GF-D8 (cell line): ENCODE results near the gene POLR1C.
"Not testable (repeated sequence)": the region's sequence is repeated elsewhere in the genome, so short reads cannot be mapped to it uniquely, and the experiment has no call there.

Experiments used
- DNase-seq: peaks from one replicate; lab custom pipeline; 2025; lab: John Stamatoyannopoulos, UW

Gene POLR1C, protein sequence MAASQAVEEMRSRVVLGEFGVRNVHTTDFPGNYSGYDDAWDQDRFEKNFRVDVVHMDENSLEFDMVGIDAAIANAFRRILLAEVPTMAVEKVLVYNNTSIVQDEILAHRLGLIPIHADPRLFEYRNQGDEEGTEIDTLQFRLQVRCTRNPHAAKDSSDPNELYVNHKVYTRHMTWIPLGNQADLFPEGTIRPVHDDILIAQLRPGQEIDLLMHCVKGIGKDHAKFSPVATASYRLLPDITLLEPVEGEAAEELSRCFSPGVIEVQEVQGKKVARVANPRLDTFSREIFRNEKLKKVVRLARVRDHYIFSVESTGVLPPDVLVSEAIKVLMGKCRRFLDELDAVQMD

DNA sequence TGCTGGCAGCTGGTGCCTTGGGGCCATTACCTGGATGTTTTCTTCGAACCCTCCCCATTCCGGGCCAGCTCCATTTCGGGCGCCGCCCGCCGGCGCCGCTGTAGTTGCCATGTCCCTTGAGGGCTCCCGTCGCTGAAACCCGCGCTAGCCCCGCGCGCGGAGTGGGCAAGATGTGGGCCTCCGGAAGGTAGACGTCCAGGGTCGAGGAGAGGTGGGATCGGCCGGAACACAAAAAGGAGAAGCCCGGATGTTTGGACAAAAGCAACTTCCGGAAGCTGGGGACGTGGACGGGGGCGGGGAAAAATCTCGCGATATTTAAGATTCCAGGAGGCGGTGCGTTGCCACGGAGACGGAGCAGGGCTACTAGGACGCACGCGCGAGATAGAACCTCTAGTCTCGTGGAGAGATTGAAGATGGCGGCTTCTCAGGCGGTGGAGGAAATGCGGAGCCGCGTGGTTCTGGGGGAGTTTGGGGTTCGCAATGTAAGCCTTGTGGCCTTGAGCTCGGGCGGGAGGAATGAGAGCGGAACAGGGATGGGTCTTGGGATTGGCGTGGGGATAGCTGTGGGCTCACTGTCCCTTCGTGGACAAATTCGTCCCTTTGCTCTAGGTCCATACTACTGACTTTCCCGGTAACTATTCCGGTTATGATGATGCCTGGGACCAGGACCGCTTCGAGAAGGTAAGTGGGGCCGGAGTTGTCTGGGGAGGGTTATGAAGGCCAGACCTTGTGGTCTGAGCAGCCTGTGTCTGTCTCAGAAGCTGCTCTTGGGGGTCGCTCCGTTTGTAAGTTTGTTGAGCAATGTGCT lies at the start of gene POLR1C, which contains the start of gene YIPF3:
Gene POLR1C (plus strand): TSS at position 393 of the 808 bp plus-strand sequence. CDS start 21 bp downstream, at position 414.
Gene YIPF3 (minus strand): TSS at position 230 of the 808 bp plus-strand sequence. CDS start 119 bp downstream, at position 111.
- peak; percentile 91 for DNase-seq

DNA sequence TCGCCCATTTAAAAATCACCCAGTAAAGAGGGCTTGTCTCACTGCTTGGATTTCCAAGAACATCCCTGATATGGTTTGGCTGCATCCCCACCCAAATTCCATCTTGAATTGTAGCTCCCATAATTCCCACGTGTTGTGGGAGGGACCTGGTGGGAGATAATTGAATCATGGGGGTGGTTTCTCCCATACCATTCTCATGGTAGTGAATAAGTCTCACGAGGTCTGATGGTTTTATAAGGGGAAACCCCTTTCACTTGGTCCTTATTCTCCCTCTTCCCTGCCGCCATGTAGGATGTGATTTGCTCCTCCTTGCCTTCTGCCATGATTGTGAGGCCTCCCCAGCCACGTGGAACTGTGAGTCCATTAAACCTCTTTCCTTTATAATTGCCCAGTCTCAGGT lies 49.6 kb upstream of the POLR1C start:
- not testable (repeated sequence) for DNase-seq

DNA sequence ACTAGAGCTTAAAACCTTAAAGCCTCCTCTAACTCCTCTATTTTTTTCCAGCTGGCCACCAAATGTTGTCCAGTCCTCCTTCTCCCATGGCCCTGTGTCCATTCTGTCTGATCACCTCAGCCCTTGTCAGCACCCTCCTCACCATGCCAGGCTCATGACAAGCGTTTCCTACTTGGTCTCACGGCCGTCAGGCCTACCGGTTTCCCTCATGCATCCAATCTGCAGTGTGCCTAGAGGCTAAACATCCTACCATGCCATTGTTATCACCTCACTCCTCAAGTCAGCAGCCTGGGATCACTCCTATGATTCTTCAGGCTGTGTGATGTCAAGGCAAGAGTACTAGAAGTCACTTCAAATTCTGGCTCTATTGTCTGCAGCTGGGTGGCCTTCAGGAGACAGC lies 49.1 kb upstream of the POLR1C start:
- no peak for DNase-seq

DNA sequence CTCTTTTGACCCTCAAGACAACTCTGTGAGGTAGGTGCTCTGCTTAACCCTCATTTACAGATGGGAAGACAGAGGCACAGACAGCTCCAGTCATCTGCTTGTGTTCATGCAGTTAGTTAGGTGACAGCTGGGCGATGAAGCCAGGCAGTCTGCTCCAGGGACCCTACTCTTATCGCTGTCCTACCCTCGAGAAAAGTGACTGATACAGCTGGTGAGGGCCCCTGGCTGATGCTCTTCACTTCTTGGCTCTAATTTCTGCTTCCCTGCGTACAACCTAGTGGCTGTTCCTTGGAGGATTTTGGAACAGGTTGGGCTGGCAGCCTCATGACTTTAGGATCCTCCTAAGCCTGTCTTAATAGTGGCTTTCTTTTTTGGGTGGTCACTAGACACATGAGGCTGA lies 48.6 kb upstream of the POLR1C start:
- DNase-seq, result no peak

DNA sequence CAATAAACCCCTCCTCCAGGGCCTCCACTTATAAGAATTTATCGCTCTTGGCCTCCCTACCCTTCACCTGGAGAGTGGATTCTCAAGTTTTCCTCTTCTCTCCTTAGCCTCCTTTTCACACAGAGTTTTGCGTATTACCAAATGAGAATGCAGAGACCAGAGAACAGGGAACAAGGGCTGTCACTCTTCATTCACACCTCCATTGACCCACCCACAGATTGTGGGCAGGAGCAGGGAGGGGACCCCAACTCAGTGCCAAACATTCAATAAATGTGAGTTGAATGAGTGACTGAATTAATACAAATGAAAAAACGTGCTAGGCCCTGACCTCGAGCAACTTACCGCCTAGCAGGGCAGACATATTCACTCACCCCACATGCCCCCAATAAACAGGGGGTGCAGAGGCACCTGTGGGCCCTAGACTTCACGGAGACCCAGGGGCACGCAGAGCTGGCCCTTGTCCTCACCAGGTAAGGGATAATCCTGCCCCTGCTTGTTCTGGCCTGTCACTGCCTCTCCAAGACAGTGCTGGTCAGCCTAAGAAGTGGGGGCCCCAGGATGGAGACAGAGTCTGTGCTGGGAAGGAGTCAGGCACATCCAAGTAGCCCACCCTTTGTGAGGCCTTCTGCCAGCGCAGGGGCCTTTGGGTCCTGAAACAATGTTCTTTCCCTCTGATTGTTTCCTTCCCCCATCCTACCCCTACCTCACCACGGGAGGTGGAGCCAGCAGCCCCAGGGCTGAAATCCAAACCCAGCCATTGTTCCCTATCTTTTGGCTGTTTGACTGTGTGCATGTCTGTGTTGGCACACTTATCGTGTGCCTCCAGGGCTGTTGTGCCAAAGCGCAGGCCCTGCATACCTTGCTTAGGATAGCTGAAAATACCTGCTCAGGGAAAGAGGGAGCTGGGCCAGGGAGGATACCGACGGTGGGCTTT lies 47.9 kb upstream of the POLR1C start:
- no peak for DNase-seq

DNA sequence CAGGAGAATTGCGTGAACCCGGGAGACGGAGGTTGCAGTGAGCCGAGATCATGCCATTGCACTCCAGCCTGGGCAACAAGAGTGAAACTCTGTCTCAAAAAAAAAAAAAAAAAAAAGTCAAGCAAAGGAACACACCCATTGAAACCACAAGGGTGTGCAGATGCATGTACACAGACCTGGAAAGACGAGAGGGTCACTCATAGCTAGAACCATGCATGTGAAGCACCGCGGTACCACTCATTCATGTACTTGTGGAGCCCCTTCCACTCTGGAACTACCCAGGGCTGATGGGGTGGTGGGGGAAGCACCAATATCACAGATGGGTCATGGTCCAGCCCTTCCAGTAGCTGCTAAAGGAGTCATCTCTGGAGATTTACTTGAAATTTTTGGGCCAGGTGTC lies 46.9 kb upstream of the POLR1C start:
- DNase-seq, result no peak

DNA sequence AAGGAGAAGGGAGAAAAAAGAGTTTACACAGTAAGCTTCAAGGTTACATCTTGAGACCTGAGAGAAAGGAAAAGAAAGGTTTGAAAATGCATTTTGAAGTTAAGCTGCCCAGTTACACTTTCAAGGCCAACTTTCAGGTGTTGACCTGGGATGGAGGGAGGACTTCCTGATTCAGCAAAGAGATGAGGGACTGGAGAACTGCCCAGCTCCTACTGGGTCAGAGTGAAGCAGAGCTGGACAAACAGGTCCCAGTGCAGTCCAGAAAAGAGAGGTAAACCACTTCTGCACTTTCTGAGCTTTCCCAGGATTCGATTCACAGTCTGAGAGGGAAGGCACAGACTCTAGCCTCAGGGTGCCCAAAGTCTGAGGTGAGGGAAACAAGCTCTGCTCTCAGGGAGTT lies 45.5 kb upstream of the POLR1C start:
- no peak for DNase-seq

DNA sequence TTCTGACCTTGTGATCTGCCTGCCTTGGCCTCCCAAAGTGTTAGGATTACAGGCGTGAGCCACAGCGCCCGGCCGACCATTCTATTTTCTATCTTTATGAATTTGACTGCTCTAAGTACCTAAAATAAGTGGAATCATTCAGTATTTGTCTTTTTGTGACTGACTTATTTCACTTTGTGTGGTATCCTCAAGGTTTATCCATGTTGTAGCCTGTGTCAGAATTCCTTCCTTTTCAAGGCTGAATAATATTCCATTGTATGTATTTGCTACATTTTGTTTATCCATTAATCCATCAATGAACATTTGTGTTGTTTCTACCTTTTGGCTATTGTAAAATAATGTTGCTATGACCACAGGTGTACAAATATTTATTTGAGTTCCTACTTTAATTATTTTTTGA lies 44.4 kb upstream of the POLR1C start:
- no peak for DNase-seq

DNA sequence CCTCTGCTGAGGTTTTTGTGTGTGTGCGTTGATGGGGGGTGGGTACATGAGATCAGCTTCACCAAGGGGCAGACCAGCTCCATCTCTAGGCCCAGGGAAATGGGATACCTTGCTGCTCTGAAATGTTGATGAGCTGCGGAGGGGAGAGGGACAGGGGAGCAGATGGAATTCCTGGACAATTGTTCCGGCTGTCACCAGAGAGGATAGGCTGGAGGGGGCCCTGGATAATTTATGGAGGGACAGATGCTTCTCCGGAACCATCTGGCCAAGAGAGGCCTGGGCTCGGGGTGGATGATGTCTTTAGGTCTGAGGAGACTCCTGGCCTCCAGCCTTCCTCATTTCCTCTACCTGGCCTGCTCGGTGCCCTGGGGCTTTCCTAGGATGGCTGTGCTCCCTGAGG lies 41.4 kb upstream of the POLR1C start:
- no peak for DNase-seq

DNA sequence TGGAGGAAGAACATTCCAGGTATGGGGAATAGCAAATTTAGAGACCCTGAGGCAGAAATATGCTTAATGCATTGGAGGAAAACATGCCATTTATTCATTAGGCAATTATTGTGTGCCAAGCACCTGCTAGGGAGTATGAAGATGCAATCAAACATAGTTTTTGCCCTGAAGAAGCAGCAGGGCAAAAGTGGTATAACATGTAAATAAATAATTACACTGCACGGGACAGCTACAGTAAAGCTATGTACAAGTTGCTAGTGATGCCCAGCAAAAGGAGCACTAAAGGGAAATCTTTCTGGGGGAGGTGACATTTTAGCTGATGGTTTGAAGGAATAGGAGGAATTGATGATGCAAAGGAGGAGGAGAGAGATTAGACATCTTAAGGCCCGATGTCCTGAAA lies 40.1 kb upstream of the POLR1C start:
- no peak for DNase-seq

DNA sequence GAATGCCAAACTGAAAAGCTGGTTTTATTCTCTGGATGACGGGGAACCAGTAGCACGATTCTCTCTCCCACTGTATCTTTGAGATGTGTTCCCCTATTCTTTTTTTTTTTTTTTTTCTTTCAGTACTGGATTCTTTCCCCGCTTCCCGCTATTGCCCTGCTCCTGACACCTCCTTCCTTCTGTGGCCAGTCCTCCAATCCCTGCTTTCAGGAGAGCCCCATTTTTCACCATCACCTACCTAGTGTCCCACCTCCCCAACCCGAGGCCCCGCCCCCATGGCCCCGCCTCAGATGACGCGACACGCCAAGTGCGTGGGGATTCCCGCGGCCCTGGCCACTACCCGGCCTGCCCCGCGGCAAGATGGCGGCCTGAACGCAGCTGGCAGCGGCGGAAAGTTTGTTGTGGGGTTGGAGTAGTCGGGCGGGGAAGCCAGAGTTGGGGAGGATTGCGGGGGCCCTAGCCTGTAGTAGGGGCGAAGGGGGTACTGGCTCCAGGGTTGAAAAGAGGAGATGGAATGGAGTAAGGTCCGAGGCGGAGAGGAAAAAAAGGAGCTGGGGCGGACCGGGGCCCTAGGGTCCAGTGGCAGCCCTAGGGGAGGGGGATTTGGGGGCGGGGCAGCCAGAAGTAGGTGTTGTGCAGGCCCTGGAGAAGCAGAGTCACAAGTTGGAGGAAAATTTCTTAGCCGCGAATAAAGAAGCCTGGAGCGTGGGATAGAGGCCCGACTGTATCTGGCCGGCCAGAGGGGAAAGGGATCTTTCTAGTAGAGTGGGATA lies 39.5 kb upstream of the POLR1C start, which contains the start of gene TJAP1:
Gene TJAP1 (plus strand): TSS at position 336 of the 773 bp plus-strand sequence. CDS start 21,432 bp downstream, outside the sequence.
- DNase-seq, result peak; percentile 25

DNA sequence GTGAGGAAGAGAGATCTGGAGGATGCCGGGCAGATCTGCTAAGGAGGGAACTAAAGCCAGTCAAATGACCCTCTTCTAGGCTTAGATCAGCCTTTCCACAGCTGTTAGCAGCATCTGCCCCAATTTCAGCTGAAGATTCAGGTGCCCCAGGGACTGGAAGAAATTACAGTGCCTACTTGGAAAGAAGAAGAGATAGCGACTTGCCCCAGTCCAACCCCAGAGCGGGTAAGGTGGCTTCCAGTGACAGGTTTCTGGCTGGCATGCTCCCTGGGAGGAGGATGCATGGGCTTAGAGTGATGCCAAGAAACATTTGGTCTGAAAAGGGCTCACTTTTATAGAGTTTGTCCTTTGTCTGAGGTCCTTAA lies 38.9 kb upstream of the POLR1C start:
- DNase-seq, result no peak

DNA sequence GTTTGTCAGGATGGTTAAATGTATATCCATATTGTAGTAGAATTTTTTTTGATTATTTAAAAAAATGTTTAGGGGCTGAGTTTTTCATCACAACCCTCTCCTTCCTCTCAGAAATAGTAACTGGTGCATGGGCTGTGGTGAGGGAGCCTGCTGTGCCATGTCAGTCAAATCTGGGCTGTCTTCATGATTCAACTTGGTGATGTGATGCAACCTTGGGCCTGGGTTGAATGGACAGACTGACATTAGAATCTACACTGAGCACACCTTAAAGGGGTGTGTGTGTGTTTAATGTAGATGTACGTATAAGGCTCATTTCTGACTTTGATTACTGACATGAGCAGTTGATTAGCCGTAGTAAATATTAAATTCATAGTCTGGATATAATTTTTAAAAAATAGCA lies 35.8 kb upstream of the POLR1C start:
- no peak for DNase-seq

DNA sequence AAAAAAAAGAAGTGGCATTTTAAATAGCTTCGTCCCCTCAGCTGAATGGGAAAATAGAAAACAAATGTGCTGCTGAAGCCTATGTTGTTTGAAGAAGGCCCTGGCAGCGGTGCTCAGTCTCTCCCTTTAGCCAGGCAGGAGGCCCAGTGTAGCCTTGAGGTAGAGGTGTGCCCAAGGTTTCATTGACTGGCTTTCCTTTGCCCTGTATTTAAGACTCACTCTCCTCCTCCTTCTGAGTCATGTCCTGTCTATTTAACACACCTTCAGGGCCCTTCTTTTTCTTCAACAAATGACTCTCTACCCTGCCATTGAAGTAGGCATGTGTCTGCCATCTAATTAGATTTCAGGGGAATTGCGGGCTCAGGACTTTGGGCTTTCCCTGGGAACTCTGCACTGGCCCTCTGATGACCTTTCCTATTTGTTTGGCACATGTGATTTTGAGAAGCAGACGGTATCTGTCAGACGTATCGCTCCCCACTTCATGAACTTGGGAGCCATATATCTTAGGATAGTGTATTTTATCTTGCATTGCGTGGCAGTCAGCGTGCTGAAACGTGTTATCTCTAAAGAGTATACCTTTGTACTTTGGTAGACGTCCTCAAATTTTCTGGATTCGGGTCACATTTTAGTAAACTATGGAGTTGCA lies 35.2 kb upstream of the POLR1C start:
- no peak for DNase-seq

DNA sequence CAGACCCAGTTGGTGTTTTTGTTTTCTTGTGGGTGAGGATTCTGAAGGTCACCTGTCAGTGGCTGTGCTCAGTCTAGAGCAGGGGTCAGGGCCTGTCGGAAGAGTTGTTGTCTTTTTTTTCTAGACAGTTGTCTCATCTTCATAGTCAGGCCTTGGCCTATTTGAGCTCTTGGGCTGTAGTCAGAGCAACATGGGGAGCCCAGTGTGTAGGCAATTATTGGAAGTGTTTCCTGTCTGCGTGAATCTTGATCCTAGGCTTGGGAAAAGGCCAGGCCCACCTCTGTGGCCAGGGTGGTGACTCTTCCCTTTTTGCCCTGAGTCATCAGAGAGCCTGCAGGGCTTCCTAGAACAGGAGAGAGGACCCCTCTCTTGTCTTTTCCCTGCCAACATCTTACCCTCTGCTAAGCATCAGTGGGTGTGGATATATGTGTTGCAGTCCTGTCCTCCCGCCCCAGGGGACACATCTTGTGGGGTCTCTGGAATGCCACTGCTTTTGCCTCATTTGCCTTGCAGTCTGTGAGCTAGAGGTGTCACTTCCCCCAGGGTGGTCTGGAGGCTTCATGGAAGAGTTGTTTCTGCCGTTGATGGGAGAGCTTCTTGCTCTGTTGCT lies 28.1 kb upstream of the POLR1C start:
- DNase-seq, result no peak

DNA sequence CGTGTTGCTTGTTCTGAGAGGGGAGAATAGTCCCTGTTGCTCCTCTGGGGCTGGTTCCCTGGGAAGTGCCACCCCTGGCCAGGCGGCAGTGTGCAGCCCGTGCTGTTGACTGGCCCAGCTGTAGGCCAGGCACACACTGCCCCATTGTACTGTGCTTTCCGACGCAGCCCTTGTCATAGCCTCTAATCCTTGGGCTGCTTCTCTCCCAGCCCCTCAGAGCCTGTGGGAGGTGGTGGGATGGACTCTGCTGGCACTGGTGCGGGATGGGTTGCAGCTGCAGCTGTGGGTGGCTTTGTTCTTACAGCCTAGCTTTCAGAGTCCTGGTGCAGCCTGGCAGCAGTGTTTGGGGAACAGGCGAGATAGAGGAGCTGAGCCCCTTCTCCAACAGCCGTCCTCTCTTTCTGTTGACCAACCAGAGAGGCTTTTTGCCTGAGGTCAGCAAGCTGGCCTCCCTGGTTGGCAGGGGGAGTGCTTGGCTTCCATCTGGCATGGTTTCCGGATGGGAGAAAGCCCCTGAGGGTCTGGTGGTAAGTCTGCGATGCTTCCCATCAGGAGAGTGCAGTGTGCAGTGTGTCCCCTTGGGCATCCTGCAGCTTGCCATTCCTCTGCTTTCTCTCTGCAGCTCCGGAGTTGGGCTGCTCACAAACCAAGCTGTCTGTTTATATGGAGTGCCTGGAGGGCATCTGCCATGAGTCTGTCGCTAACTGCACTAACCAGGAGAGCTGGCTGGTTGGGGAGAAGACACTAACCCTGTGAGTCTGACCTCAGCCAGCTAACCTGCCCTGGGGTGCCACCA lies 27.4 kb upstream of the POLR1C start:
- DNase-seq, result no peak

DNA sequence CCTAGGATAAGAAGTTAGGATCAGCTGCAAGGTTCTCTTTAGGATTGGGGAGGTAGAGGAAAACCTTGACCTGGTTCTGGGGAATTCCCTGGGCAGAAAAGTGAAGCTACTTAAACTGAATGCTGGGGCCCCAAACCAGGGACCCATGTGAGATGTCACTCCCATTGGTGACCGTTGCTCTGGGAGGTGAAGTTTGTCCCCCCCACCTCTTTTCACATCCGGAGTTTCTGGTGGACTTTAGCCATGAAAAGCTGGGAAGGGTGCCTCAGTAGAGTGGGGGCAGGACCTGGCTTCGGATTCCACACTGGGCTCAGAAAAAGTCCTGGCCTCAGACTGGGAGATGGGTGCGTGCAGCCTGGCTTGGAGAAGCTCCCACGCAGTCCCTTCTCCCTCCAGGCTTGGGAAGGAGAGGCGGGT lies 26.4 kb upstream of the POLR1C start:
- no peak for DNase-seq

DNA sequence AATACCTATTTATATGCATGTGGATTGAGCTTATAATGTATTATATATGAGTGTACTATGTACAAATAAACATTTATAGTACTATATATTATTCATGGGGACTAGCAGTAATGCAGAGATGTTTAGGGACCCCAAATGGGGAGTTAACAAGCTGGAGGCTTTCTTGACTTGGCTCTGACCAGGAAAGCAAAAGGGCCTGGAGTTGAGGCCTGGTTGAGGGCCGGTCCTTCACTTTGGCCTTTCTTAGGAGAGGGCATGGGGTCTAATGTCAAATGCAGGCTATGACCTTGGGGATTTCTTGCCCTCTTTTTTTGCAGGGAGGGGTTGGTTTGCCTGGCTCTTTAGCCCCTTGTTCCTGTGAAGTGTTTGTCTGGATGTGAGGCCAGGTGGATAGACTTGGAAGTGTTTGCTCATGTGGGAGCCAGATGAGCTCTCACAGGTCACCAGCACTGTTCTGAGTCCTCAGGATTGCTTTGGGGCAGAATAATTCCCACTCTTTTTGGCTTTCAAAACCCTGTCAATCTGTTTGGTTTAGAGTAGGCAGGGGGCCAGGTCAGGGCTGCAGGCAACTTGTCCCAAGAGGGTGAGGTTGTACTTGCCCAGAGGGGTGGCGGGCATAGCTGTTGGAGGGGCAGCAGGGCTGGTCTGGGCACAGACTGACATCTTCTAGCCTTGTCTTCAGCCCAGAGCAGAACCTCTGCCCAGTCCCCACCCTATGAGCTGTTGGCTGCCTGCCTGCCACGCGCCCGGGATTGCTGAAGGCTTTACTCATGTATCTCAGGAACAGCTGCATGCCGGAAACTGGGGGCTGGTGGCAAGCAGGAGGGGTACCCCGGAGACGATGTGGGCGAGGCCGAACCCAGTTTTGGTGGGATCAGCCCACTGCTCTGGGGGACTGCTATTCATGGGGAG lies 24.9 kb upstream of the POLR1C start:
- no peak for DNase-seq
